ENCODE data around the gene KANK4. TPM values are rescaled to one million over a fixed set of nuclear protein-coding genes. Genes with fewer than 3 reads are reported as not detected.

Gene KANK4
- polyA plus RNA-seq, 1 donor (not counting 4 experiments of a cell fraction or from before 2014, with no cell fraction given): 0.92 TPM

DNA sequence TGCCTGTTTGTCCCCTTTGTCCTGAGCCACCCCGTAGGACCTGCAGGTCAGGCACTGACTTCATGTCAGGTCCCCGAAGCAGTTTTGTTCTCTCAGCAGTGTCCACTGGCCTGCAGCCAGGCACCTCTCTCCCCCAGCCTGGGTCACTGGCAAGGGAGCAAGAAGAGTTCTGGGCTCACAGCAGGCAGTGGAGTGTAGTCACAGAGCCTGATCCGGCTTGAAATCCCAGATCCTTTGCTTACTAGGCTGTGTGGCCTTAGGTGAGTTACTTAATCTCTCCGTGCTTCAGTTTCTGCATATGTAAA is 90.4 kb downstream of the KANK4 start:
- TF ChIP-seq EZH2 (IDR thresholded peaks at IDR 0.05; ENCODE audit: low read length): no peak
- TF ChIP-seq, protein P1, sequence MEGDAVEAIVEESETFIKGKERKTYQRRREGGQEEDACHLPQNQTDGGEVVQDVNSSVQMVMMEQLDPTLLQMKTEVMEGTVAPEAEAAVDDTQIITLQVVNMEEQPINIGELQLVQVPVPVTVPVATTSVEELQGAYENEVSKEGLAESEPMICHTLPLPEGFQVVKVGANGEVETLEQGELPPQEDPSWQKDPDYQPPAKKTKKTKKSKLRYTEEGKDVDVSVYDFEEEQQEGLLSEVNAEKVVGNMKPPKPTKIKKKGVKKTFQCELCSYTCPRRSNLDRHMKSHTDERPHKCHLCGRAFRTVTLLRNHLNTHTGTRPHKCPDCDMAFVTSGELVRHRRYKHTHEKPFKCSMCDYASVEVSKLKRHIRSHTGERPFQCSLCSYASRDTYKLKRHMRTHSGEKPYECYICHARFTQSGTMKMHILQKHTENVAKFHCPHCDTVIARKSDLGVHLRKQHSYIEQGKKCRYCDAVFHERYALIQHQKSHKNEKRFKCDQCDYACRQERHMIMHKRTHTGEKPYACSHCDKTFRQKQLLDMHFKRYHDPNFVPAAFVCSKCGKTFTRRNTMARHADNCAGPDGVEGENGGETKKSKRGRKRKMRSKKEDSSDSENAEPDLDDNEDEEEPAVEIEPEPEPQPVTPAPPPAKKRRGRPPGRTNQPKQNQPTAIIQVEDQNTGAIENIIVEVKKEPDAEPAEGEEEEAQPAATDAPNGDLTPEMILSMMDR (optimal IDR thresholded peaks at IDR 0.05 in 1 of 3, IDR thresholded peaks at IDR 0.05 in 1 of 3, conservative IDR thresholded peaks at IDR 0.05 in 1 of 3; ENCODE audit: extremely low read depth in 1 of 3, insufficient read depth in 2 of 3, low read length in 3 of 3): no peak
- Histone ChIP-seq H3K4me1 (ENCODE audit: control insufficient read depth, extremely low read depth, insufficient read depth, low read length) (peaks cover 36% of the 10 kb centered on the region), H3K27ac (ENCODE audit: control insufficient read depth, insufficient read depth, low read length) (no peak overlapping the region), H3K27me3 (ENCODE audit: control insufficient read depth, extremely low read depth, insufficient read depth, low read length) (no peaks in the 10 kb centered on the region), H3K9me1 (ENCODE audit: control insufficient read depth, extremely low read depth, insufficient read depth, low read length) (no peaks in the 10 kb centered on the region), H3K9me3 (ENCODE audit: control insufficient read depth, low read depth, low read length) (no peaks in the 10 kb centered on the region), H3K79me2 (ENCODE audit: control insufficient read depth, insufficient read depth, low read length) (no peaks in the 10 kb centered on the region), H2AFZ (ENCODE audit: control insufficient read depth, low read length) (no peak overlapping the region), H4K20me1 (ENCODE audit: control insufficient read depth, extremely low read depth, insufficient read depth, low read length) (no peaks in the 10 kb centered on the region), H3K4me3 (ENCODE audit: control insufficient read depth in 2 of 3, extremely low read depth in 1 of 3, insufficient read depth in 2 of 3, low read depth in 1 of 3, low read length in 3 of 3) (no peak overlapping the region), H3K4me2 (ENCODE audit: control insufficient read depth, extremely low read depth, insufficient read depth, low read depth, low read length) (no peak overlapping the region), H3K36me3 (ENCODE audit: control insufficient read depth in 2 of 2, extremely low read depth in 1 of 2, insufficient read depth in 2 of 2, low read length in 2 of 2) (no peaks in the 10 kb centered on the region), H3K9ac (ENCODE audit: control insufficient read depth, extremely low read depth, insufficient read depth, low read length) (no peak overlapping the region)
- FAIRE-seq: no peak
- dilution Hi-C loops (cut with MboI; ENCODE audit: extremely low pct_ligation_motif_present, low sequenced_read_pairs): no loop called here
- DNase-seq (ENCODE audit: low read depth, low spot score): no peak

DNA sequence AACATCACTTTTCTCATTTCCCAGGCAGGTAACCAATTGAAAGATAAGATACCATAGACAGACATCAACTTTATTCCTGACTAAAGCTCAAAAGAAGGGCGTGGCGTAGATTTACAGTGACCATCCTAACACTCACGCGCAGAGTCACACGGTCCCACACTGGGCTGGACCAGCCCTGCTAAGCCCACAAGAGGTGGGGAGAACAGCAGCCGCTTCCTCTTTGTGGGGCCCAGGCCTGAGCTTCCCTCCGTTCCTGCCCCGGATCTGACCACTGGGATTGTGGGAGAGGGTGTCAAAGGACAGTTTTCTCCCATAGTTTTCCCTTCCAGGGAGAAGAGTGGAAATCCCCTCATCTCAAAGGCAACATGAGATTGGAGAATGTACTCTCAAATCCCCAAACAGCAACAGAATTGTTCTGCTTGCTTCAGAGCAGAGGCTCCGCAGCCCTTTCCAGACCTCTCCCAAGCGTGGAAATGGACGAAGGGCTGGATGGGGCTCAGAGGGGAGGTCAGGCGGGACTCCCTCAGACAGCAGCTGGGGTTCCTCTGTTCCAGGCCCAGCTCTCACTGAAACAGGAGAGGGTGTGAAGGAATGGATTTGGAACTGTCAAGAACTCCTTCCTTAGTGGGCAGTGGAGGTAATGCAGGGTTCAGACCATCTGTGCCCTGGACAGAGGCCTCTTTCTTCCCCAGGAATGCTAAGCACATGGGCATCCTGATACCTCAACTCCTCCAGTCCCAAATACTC is 90.9 kb downstream of the KANK4 start:
- no peak for FAIRE-seq

More for the DNA sequence above, 90.9 kb downstream of the KANK4 start:
- no peak overlapping the region for H3K4me3 ChIP-seq (ENCODE audit: control insufficient read depth in 2 of 3, extremely low read depth in 1 of 3, insufficient read depth in 2 of 3, low read depth in 1 of 3, low read length in 3 of 3)
- TF ChIP-seq EZH2 (IDR thresholded peaks at IDR 0.05; ENCODE audit: low read length): no peak
- TF ChIP-seq, protein P1 (optimal IDR thresholded peaks at IDR 0.05 in 1 of 3, IDR thresholded peaks at IDR 0.05 in 1 of 3, conservative IDR thresholded peaks at IDR 0.05 in 1 of 3; ENCODE audit: extremely low read depth in 1 of 3, insufficient read depth in 2 of 3, low read length in 3 of 3): no peak
- H4K20me1 ChIP-seq (ENCODE audit: control insufficient read depth, extremely low read depth, insufficient read depth, low read length): no peaks in the 10 kb centered on the region
- H3K79me2 ChIP-seq (ENCODE audit: control insufficient read depth, insufficient read depth, low read length): no peaks in the 10 kb centered on the region
- no peak for DNase-seq (ENCODE audit: low read depth, low spot score)
- no peaks in the 10 kb centered on the region for H3K27me3 ChIP-seq (ENCODE audit: control insufficient read depth, extremely low read depth, insufficient read depth, low read length)
- no peaks in the 10 kb centered on the region for H3K9me3 ChIP-seq (ENCODE audit: control insufficient read depth, low read depth, low read length)
- H2AFZ ChIP-seq (ENCODE audit: control insufficient read depth, low read length): no peak overlapping the region
- peaks cover 34% of the 10 kb centered on the region for H3K4me1 ChIP-seq (ENCODE audit: control insufficient read depth, extremely low read depth, insufficient read depth, low read length)
- H3K27ac ChIP-seq (ENCODE audit: control insufficient read depth, insufficient read depth, low read length): no peak overlapping the region
- dilution Hi-C loops (cut with MboI; ENCODE audit: extremely low pct_ligation_motif_present, low sequenced_read_pairs): no loop called here
- H3K9ac ChIP-seq (ENCODE audit: control insufficient read depth, extremely low read depth, insufficient read depth, low read length): no peak overlapping the region
- H3K36me3 ChIP-seq (ENCODE audit: control insufficient read depth in 2 of 2, extremely low read depth in 1 of 2, insufficient read depth in 2 of 2, low read length in 2 of 2): no peaks in the 10 kb centered on the region
- H3K4me2 ChIP-seq (ENCODE audit: control insufficient read depth, extremely low read depth, insufficient read depth, low read depth, low read length): no peak overlapping the region
- H3K9me1 ChIP-seq (ENCODE audit: control insufficient read depth, extremely low read depth, insufficient read depth, low read length): no peaks in the 10 kb centered on the region

All from keratinocyte (primary cell).